K562 (cell line): ENCODE results near the gene ANKFN1. TPM values are rescaled to one million over a fixed set of nuclear protein-coding genes. Genes with fewer than 3 reads are reported as not detected.

Experiments used
- ATAC-seq: fragments of 200-7000 bp; cut with Tn5 transposase; 3 replicates; pipeline ENCODE4 v1.9.1; 2020; ENCODE audit warnings: moderate library complexity
- BruUV-seq: library from RNA; stranded (reverse); fragments of 400-500 nt; replicated peaks from 2 replicates; lab custom pipeline; 2021; lab: Mats Ljungman, UMichigan
- CTCF ChIA-PET: fragments of 300-600 bp; formaldehyde crosslinking; extraction: SDS; loops from one replicate; lab custom pipeline; 2021; ENCODE audit warnings: low intra/inter-chr PET ratio; lab: Yijun Ruan, JAX
- POLR2A ChIA-PET: fragments of 300-600, 350-650 bp; sonication (Branson Sonifier 250); formaldehyde crosslinking; extraction: SDS; loops from one replicate; lab custom pipeline; 2021; ENCODE audit warnings: antibody characterized with exemption, inconsistent platforms; lab: Yijun Ruan, JAX
- DNase-seq, 4 experiments: peaks; one replicate each; pipeline versions ENCODE4 v3.0.0 to v3.0.0-alpha.2; 2011 to 2018; ENCODE audit warnings: low spot score in 3 of 4, mixed read lengths in 3 of 4; ENCODE audit errors: extremely low read depth in 1 of 4
- FAIRE-seq: peaks from 2 replicates; lab custom pipeline; 2011; peaks lifted over from hg19 to GRCh38; lab: Jason Lieb, UNC
- H2AFZ ChIP-seq: 2 replicates; pipeline ENCODE4 v1.6.0; 2011; ENCODE audit warnings: low read depth, low read length, control low read depth, inconsistent platforms
- H3K27ac ChIP-seq: fragments of 200-600 bp; 3 replicates; pipeline ENCODE4 v1.8.0; 2011; ENCODE audit warnings: low read depth, mild to moderate bottlenecking, control low read depth, inconsistent platforms, low read length, moderate library complexity, mixed read lengths; ENCODE audit errors: extremely low read depth
- H3K27me3 ChIP-seq, 2 experiments: fragments of 300-600 bp in 1 of 2; 2 replicates in 1 of 2; 3 replicates in 1 of 2; pipeline versions ENCODE4 v1.6.0 to v1.8.0; 2011; ENCODE audit warnings: inconsistent platforms in 2 of 2, low read length in 2 of 2, mild to moderate bottlenecking in 1 of 2, mixed read lengths in 1 of 2, moderate library complexity in 1 of 2; ENCODE audit not compliant: control insufficient read depth in 2 of 2, insufficient read depth in 2 of 2
- H3K36me3 ChIP-seq: fragments of 300-600 bp; 3 replicates; pipeline ENCODE4 v1.8.0; 2011; ENCODE audit warnings: mild to moderate bottlenecking, low read length, inconsistent platforms; ENCODE audit not compliant: control insufficient read depth, insufficient read depth
- H3K4me1 ChIP-seq, 2 experiments: fragments of 200-600 bp in 1 of 2; replicated peaks in 1 of 2; 2 replicates in 1 of 2; 3 replicates in 1 of 2; pipeline versions ENCODE4 v1.5.1 to v1.8.0; 2011; ENCODE audit warnings: inconsistent platforms in 2 of 2, low read length in 2 of 2, mild to moderate bottlenecking in 1 of 2, mixed read lengths in 1 of 2, moderate library complexity in 1 of 2; ENCODE audit not compliant: control insufficient read depth in 2 of 2, insufficient read depth in 2 of 2
- H3K4me2 ChIP-seq: 2 replicates; pipeline ENCODE4 v1.6.1; 2011; ENCODE audit warnings: low read length, control low read depth, inconsistent platforms, mixed read lengths; ENCODE audit not compliant: insufficient read depth
- H3K4me3 ChIP-seq: fragments of 200-600 bp; sonication (generic), shearing (Covaris generic); 2 replicates; pipeline ENCODE4 v1.5.1; 2016; ENCODE audit warnings: control low read depth, inconsistent platforms
- H3K79me2 ChIP-seq: fragments of 200-600 bp; 3 replicates; pipeline ENCODE4 v1.8.0; 2011; ENCODE audit warnings: low read length, inconsistent platforms; ENCODE audit not compliant: control insufficient read depth, insufficient read depth
- H3K9ac ChIP-seq, 2 experiments: 2 replicates each; pipeline versions ENCODE4 v1.6.0 to v1.6.1; 2011; ENCODE audit warnings: low read depth in 2 of 2, low read length in 2 of 2, control low read depth in 1 of 2, inconsistent platforms in 1 of 2, mild to moderate bottlenecking in 1 of 2, mixed read lengths in 1 of 2; ENCODE audit not compliant: insufficient read depth in 1 of 2
- H3K9me1 ChIP-seq: one replicate; pipeline ENCODE4 v1.6.0; 2011; ENCODE audit warnings: inconsistent platforms, mild to moderate bottlenecking, low read length, moderate library complexity; ENCODE audit not compliant: control insufficient read depth, insufficient read depth
- H3K9me3 ChIP-seq: replicated peaks from 2 replicates; pipeline ENCODE4 v1.5.1; 2011; ENCODE audit warnings: low read depth, low read length, inconsistent platforms; ENCODE audit not compliant: control insufficient read depth, insufficient read depth
- H4K20me1 ChIP-seq: replicated peaks from 2 replicates; pipeline ENCODE4 v1.6.1; 2011; ENCODE audit warnings: low read length, inconsistent platforms, mixed read lengths; ENCODE audit not compliant: control insufficient read depth, insufficient read depth
- CHAMP1 ChIP-seq: fragments of 450-650 bp; IDR thresholded peaks from 2 replicates; pipeline ENCODE4 v1.6.1; 2016; ENCODE audit warnings: mild to moderate bottlenecking
- DDX20 ChIP-seq: fragments of 450-650 bp; IDR thresholded peaks from 2 replicates; pipeline ENCODE4 v1.6.1; 2016; ENCODE audit warnings: missing genetic modification characterization, low read depth, mild to moderate bottlenecking, missing compliant biosample characterization, moderate library complexity
- DLX4 ChIP-seq: fragments of 250-450 bp; sonication (Bioruptor Pico); IDR thresholded peaks from 2 replicates; pipeline ENCODE4 v1.6.1; 2021; ENCODE audit warnings: mild to moderate bottlenecking
- ETV6 ChIP-seq, 3 experiments: fragments of 150-350 bp in 1 of 3; sonication (generic) in 1 of 3; formaldehyde crosslinking in 1 of 3; IDR thresholded peaks; 2 replicates each; pipeline versions ENCODE4 v1.6.1 to v1.8.0; 2014 to 2022; ENCODE audit warnings: borderline replicate concordance in 2 of 3, low read depth in 2 of 3, antibody characterized with exemption in 1 of 3, low read length in 1 of 3, mild to moderate bottlenecking in 1 of 3, missing genetic modification reagents in 1 of 3
- HDAC6 ChIP-seq: IDR thresholded peaks from 2 replicates; pipeline ENCODE4 v1.6.1; 2012; ENCODE audit warnings: low read depth, mild to moderate bottlenecking, control low read depth, inconsistent platforms, low read length, moderate library complexity
- NFATC3 ChIP-seq: fragments of 450-650 bp; IDR thresholded peaks from 2 replicates; pipeline ENCODE4 v1.6.1; 2017; ENCODE audit warnings: mild to moderate bottlenecking
- PHTF2 ChIP-seq: fragments of 250-450 bp; sonication (Bioruptor Pico); IDR thresholded peaks from 2 replicates; pipeline ENCODE4 v1.5.0; 2021; ENCODE audit warnings: mild to moderate bottlenecking
- POLR3G ChIP-seq: IDR thresholded peaks from 2 replicates; pipeline ENCODE4 v1.6.1; 2011; ENCODE audit not compliant: insufficient read length, insufficient replicate concordance; ENCODE audit errors: extremely low read depth
- RFX7 ChIP-seq: fragments of 250-450 bp; sonication (Bioruptor Pico); IDR thresholded peaks from 2 replicates; pipeline ENCODE4 v1.5.1; 2021; ENCODE audit warnings: mild to moderate bottlenecking
- SMARCA5 ChIP-seq: fragments of 450-650 bp; IDR thresholded peaks from 2 replicates; pipeline ENCODE4 v1.6.1; 2016
- SNAPC5 ChIP-seq: fragments of 250-450 bp; sonication (Bioruptor Pico); IDR thresholded peaks from 2 replicates; pipeline ENCODE4 v1.8.0; 2021; ENCODE audit warnings: moderate library complexity, mild to moderate bottlenecking, inconsistent platforms
- STAG1 ChIP-seq: sonication (generic); formaldehyde crosslinking; IDR thresholded peaks from 2 replicates; pipeline ENCODE4 v1.5.0; 2020; ENCODE audit warnings: missing genetic modification reagents, borderline replicate concordance
- TCFL5 ChIP-seq: fragments of 250-450 bp; sonication (Bioruptor Pico); conservative IDR thresholded peaks from 2 replicates; pipeline ENCODE4 v1.6.1; 2021; ENCODE audit warnings: mild to moderate bottlenecking, moderate library complexity, matching md5 sums
- ZFP30 ChIP-seq: fragments of 250-450 bp; sonication (Bioruptor Pico); IDR thresholded peaks from 2 replicates; pipeline ENCODE4 v1.8.0; 2022; ENCODE audit warnings: moderate library complexity, mild to moderate bottlenecking, inconsistent platforms, borderline replicate concordance
- ZHX1 ChIP-seq: fragments of 150-350 bp; conservative IDR thresholded peaks from 2 replicates; pipeline ENCODE4 v1.6.1; 2014; ENCODE audit warnings: low read length
- WGBS: fragments of 100-300 bp; shearing (Covaris generic); methylation state at CpG from one replicate; pipeline ENCODE4 v1.1.6; 2016; ENCODE audit warnings: low coverage, mixed read lengths; ENCODE audit not compliant: insufficient coverage; ENCODE audit errors: missing lambda C conversion rate; 5-methylcytosine and 5-hydroxymethylcytosine counted together
- in situ Hi-C: fragments of 300-500 bp; cut with MboI; formaldehyde crosslinking; loops from 4 replicates; pipeline ENCODE4 v1.15.0; 2018; ENCODE audit warnings: inconsistent platforms, mixed read lengths
- intact Hi-C: fragments of 100-400 bp; cut with micrococcal nuclease; formaldehyde crosslinking; loops from 2 replicates; pipeline ENCODE4 v1.14.2; 2022
- polyA plus RNA-seq, 8 experiments: library from polyadenylated mRNA; depleted of rRNA in 4 of 8; stranded (reverse) in 5 of 8; unstranded in 3 of 8; fragments of >200 nt; fragmentation: Nextera tagmentation in 2 of 8; fragmentation: Illumina TruSeq in 1 of 8; extraction: Ambion mirVana in 2 of 8; extraction: Trizol in 1 of 8; gene quantifications; 2 replicates each; pipeline versions ENCODE4 v1.2.1 to v1.2.3, GENCODE V29; 2011 to 2014; ENCODE audit warnings: inconsistent platforms in 1 of 8, missing spikeins in 1 of 8
- total RNA-seq, 7 experiments: library from RNA; depleted of rRNA in 6 of 7; stranded (reverse); fragments of >200 nt in 6 of 7; fragmentation: Illumina TruSeq in 2 of 7; extraction: Trizol in 2 of 7; gene quantifications; 2 replicates each; pipeline versions ENCODE4 v1.2.1 to v1.2.3, GENCODE V29; 2011 to 2021; ENCODE audit warnings: low replicate concordance in 1 of 7

ANKFN1 gene
- total and polyA plus RNA-seq, 9 of the 15 experiments (the other 6 are each of a cell fraction or from before 2014, with no cell fraction given) = 0.04 to 0.39 (median 0.15) TPM; not detected in 1

- Histone ChIP-seq H3K9me3 (no peaks in the 10 kb centered on the region), H3K27ac (no peak overlapping the region), H4K20me1 (no peaks in the 10 kb centered on the region), H3K4me3 (no peak overlapping the region), H3K79me2 (no peaks in the 10 kb centered on the region), H3K9me1 (no peaks in the 10 kb centered on the region), H3K4me2 (no peak overlapping the region), H3K4me1 (no peaks in the 10 kb centered on the region), H2AFZ (no peak overlapping the region), H3K27me3 (no peaks in the 10 kb centered on the region), H3K36me3 (no peaks in the 10 kb centered on the region), H3K9ac (no peak overlapping the region)
- BruUV-seq = no TSS peak
- WGBS = 0% methylated on average over 2 of the region's 2 CpGs
- intact Hi-C loops (loop anchor here (10.0 kb wide), 1 partner anchor 198 kb away; no protein-coding TSS in a partner anchor), in situ Hi-C loops (loop anchor here (25.0 kb wide), 1 partner anchor 786 kb away; no protein-coding TSS in a partner anchor)
- POLR2A ChIA-PET = no interaction called here
- CTCF ChIA-PET = no interaction called here
- DNase-seq = no peak
- ATAC-seq = no peak
- no peak for FAIRE-seq
- TF ChIP-seq DDX20 = no peak
- no peak for TF ChIP-seq POLR3G
- no peak for TF ChIP-seq SNAPC5 (CRISPR knock-in tag)
- no peak for TF ChIP-seq RFX7 (CRISPR knock-in tag)
- no peak for TF ChIP-seq CHAMP1
- no peak for TF ChIP-seq PHTF2
- TF ChIP-seq ZFP30 = no peak
- no peak for TF ChIP-seq TCFL5 (CRISPR knock-in tag)
- no peak for TF ChIP-seq ETV6 (IDR thresholded peaks at IDR 0.05; ENCODE audit: borderline replicate concordance in 1 of 2, low read depth in 2 of 2, low read length in 1 of 2)
- TF ChIP-seq ETV6 (CRISPR knock-in tag; IDR thresholded peaks at IDR 0.05; ENCODE audit: borderline replicate concordance) = no peak
- TF ChIP-seq ZHX1 = no peak
- no peak for TF ChIP-seq STAG1 (CRISPR knock-in tag)
- no peak for TF ChIP-seq NFATC3
- no peak for TF ChIP-seq DLX4 (CRISPR knock-in tag)
- TF ChIP-seq HDAC6 = no peak
- TF ChIP-seq SMARCA5 = no peak
Measured at GRCh38 chr17:56322991-56323390, 169.7 kb downstream of the ANKFN1 start.
